Activated naive CD8-positive, alpha-beta T cell treated with anti-CD3 and anti-CD28 coated beads, Interleukin-2, amount 50 U/mL, for 24 hours (primary cell): ENCODE measurements around the gene FBXO42.

Source experiments
- ATAC-seq: fragments of 150-1000 bp; cut with Tn5 transposase; one replicate; pipeline ENCODE4 v1.10.0; 2021
- DNase-seq: peaks from one replicate; pipeline ENCODE4 v3.0.0; 2021
- H3K27ac Mint-ChIP-seq: one replicate; pipeline ENCODE4 v1.8.0; 2021; ENCODE audit warnings: mild to moderate bottlenecking, mixed read lengths
- H3K27me3 Mint-ChIP-seq: one replicate; pipeline ENCODE4 v1.8.0; 2021; ENCODE audit warnings: mixed read lengths
- H3K36me3 Mint-ChIP-seq: one replicate; pipeline ENCODE4 v1.8.0; 2021; ENCODE audit warnings: low read depth, mixed read lengths
- H3K4me1 Mint-ChIP-seq: one replicate; pipeline ENCODE4 v1.8.0; 2021; ENCODE audit warnings: mixed read lengths
- H3K4me3 Mint-ChIP-seq: one replicate; pipeline ENCODE4 v1.8.0; 2021; ENCODE audit warnings: mild to moderate bottlenecking, moderate library complexity, mixed read lengths
- H3K9me3 Mint-ChIP-seq: one replicate; pipeline ENCODE4 v1.8.0; 2021; ENCODE audit warnings: mixed read lengths

The FBXO42 gene

DNA sequence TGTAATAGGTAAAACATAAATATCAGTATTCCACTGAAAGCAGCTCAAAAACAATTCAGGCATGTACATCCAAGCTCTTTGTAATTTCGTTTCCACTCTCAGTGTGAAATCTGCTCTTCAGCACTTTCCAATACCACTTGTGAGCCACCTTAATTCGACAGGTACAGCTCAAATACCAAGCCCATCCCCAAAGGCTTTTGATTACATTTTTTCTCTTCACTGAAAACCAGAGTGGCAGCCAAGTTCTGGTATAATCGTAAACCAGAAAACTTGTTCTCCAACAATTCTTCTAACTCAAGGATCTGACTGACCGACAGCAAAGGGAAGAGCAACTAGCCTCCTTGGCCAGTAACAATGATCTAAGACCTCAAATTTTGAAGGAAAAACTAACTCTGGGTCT is 36.8 kb downstream of the FBXO42 start:
- no peak for ATAC-seq
- Mint-ChIP-seq H3K9me3 (no peaks in the 10 kb centered on the region), H3K27me3 (no peaks in the 10 kb centered on the region), H3K27ac (no peak overlapping the region), H3K4me3 (no peak overlapping the region), H3K36me3 (peaks cover 14% of the 10 kb centered on the region), H3K4me1 (peaks cover 2% of the 10 kb centered on the region)
- DNase-seq, result no peak

DNA sequence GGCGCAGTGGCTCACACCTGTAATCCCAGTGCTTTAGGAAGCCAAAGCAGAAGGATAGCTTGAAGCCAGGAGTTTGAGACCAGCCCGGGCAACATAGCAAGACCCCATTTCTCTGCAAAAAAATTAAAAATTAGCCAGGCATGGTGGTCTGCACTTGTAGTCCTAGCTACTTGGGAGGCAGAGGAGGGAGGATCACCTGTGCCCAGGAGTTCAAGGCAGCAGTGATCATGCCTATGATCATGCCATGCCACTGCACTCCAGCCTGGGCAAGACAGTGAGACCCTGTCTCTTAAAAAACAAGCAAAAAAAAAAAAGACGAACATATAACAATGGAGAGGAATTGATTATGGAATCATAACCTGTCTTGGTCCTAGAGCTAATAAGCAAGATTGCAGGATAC is 45.1 kb downstream of the FBXO42 start:
- no peak overlapping the region for H3K4me3 Mint-ChIP-seq
- no peak for ATAC-seq
- H3K36me3 Mint-ChIP-seq, result peaks cover 31% of the 10 kb centered on the region
- no peaks in the 10 kb centered on the region for H3K9me3 Mint-ChIP-seq
- DNase-seq, result no peak
- no peaks in the 10 kb centered on the region for H3K27me3 Mint-ChIP-seq
- H3K27ac Mint-ChIP-seq, result no peak overlapping the region
- H3K4me1 Mint-ChIP-seq, result no peaks in the 10 kb centered on the region

DNA sequence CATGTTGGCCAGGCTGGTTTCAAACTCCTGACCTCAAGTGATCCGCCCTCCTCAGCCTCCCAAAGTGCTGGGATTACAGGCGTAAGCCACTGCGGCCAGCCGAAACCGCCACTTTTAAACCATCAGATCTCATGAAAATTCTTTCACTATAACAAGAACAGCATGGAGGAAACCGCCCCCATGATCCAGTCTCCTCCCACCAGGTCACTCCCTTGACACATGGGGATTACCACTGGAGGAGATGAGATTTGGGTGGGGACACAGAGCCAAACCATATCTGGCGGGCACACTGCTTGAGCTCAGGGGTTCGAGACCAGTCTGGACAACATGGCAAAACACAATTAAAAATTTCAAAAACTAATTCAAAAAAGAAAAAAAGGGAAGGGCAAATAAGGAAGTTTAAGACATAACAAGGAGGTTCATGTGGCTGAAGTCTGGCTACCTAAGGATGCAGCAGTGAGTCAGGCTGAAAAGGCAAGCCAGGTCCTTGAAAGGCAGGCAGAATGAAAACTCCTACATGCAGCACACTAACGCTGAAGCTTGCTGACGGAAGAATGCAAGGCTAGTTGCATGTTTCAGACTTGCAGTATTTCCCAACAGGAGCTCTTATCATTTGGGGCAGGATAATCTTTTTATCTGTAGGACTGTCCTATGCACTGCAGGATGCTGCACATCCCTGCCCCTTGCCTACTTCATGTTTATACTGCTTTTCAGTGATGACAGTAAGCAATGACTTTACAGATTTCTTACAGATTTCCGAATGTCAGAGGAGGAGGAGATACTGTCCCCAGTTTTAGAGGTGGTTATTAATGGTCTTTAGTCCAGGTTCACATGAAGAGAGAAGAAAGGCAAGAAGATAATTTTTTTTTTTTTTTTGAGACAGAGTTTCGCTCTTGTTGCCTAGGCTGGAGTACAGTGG is 49.3 kb downstream of the FBXO42 start:
- ATAC-seq (no peak), DNase-seq (no peak)
- Mint-ChIP-seq H3K36me3 (peaks cover 28% of the 10 kb centered on the region), H3K27me3 (no peaks in the 10 kb centered on the region), H3K9me3 (no peaks in the 10 kb centered on the region), H3K4me3 (no peak overlapping the region), H3K4me1 (no peaks in the 10 kb centered on the region), H3K27ac (no peak overlapping the region)

DNA sequence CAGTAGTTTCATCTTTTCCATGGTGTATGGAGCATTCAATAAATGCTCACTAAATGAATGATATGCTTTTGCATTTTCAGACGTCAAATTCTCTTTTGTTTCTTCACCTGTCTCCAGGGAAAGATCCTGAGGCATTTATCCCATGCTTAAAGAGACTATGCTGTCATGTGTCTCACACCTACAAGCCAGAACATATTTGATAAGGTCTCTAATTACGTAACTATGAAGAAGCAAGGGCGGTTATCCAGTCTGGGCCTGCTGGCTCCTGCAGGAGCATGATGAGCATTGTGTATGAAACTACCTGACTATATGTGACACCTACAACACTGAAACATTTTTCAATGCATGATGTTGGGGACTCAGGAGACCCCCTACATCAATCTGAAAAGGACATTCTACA is 51.8 kb downstream of the FBXO42 start:
- H3K36me3 Mint-ChIP-seq, result peaks cover 26% of the 10 kb centered on the region

DNA sequence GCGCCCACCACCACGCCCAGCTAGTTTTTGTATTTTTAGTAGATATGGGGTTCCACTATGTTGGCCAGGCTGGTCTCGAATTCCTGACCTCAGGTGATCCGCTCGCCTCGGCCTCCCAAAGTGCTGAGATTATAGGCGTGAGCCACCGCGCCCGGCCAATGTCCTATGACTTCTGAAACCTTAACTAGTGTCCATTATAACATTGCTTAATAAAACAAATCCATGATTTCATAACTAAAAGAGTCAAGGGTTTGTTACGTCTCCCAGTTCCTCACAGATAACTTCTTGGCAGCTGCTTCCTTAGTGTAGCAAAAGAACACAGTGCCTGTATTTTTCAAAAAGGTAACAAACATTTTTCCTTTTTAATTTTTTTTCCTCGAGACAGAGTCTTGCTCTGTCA is 53.6 kb downstream of the FBXO42 start:
- Mint-ChIP-seq H3K27me3 (no peaks in the 10 kb centered on the region), H3K36me3 (peaks cover 24% of the 10 kb centered on the region), H3K4me1 (peaks cover 2% of the 10 kb centered on the region), H3K9me3 (no peaks in the 10 kb centered on the region), H3K27ac (no peak overlapping the region), H3K4me3 (no peak overlapping the region)
- no peak for ATAC-seq
- DNase-seq, result no peak

More for the DNA sequence above, 51.8 kb downstream of the FBXO42 start:
- H3K27me3 Mint-ChIP-seq, result no peaks in the 10 kb centered on the region
- no peak for DNase-seq
- H3K4me1 Mint-ChIP-seq, result peaks cover 2% of the 10 kb centered on the region
- no peaks in the 10 kb centered on the region for H3K9me3 Mint-ChIP-seq
- ATAC-seq, result no peak
- no peak overlapping the region for H3K27ac Mint-ChIP-seq
- no peak overlapping the region for H3K4me3 Mint-ChIP-seq

DNA sequence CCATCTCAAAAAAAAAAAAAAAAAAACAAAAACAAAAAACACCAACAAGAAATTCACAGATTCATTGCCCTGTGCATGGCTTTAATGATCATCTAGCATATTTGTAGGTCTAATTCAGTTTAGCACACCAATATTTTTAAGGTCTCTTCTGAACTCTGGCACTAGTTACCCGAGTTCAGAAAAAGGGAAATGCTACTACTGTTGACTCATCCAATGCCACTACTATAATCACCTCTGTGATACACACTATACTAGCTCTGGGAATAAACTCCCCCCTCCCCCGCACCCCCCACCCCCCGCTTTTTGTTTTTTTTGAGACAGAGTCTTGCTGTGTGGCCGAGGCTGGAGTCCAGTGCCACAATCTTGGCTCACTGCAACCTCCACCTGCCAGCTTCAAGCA is 55.6 kb downstream of the FBXO42 start:
- Mint-ChIP-seq H3K4me3 (no peak overlapping the region), H3K27ac (no peak overlapping the region), H3K36me3 (peaks cover 11% of the 10 kb centered on the region), H3K27me3 (no peaks in the 10 kb centered on the region), H3K9me3 (no peaks in the 10 kb centered on the region), H3K4me1 (peaks cover 2% of the 10 kb centered on the region)
- ATAC-seq (no peak), DNase-seq (no peak)

DNA sequence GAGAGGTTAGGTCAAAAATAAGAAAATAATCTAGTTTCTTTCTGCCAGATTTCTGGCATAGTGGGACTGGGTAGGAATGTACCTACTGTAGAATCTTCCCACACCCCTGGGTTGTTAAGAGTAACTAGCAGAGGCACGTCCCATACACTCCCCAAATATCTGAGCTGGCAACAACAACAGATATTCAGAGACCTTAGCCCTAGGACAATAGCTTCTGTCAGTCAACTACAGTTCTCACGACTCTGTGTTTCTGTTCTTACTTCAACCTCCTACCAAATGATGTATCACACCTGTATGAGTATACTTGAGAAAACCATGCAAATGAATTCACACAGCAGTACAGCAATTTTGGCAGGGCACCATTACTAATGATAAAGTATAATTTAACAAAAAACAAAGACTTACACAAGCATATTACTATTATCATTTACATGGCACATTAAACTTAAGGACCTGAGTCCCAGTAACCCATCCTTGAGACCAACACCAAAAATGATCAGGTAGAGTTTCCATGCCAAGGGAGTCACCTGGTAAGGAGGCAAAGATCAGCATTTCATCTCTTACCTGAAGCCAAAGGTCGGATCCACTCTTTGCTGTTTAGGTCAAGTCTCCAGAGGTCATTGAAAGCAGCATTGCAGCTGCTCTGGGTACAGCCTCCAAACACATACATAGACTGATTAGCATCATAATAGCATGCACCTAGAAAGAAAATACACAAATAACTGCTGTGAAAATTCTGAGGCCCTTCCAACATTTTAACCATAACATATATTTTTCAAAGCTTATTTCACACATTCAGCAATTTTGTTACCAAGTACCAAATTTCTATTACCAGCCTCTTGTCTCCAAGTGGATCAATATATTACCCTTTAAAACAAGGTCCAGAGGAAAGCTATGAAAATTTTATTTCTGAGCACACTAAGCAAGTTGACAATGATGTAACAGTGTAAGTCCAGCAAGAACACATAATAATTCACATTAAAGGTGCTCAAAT is 57.8 kb downstream of the FBXO42 start:
- H3K36me3 Mint-ChIP-seq, result peaks cover 11% of the 10 kb centered on the region
- H3K4me3 Mint-ChIP-seq, result no peak overlapping the region
- H3K27me3 Mint-ChIP-seq, result no peaks in the 10 kb centered on the region
- no peaks in the 10 kb centered on the region for H3K9me3 Mint-ChIP-seq
- peaks cover 2% of the 10 kb centered on the region for H3K4me1 Mint-ChIP-seq
- DNase-seq, result no peak
- no peak overlapping the region for H3K27ac Mint-ChIP-seq
- no peak for ATAC-seq

DNA sequence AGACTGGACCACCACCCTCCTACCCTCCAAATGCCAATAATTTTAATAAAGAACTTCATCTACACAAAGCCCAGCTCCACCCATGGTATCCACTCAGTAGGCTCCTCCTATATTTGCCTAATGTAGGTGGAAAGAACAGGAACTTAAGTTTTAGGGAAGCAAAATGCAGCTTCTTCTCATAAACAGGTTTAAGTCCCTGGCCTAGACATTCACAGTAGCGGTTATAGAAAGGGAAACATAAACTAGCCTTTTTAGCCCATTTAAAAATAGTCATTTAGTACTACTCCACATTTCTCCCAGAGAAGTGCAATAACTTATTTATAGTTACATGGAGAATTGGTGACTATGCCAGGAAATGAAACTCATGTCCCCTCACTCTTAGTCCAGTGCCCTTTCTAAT is 58.7 kb downstream of the FBXO42 start:
- no peak for DNase-seq
- Mint-ChIP-seq H3K27ac (no peak overlapping the region), H3K9me3 (no peaks in the 10 kb centered on the region), H3K4me3 (no peak overlapping the region), H3K27me3 (no peaks in the 10 kb centered on the region), H3K36me3 (peaks cover 9% of the 10 kb centered on the region), H3K4me1 (peaks cover 2% of the 10 kb centered on the region)
- ATAC-seq, result no peak

DNA sequence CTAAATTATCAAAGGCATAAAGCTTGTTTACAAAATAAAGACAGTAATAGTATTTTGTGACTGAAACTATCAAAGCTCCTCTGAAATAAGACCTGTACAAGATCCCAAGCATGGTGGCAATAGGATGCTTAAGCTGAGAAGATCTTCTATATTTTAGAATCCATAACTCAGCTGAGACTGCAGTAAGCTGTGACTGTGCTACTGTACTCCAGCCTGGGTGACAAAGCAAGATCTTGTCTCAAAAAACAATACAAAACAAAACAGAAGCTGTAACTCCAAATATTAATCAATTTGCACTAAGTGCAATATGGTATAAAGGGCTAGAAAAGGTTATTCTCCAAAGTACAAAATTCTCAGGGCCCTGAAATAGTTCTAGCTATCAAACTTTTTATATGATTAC is 59.5 kb downstream of the FBXO42 start:
- DNase-seq (no peak), ATAC-seq (no peak)
- Mint-ChIP-seq H3K36me3 (peaks cover 11% of the 10 kb centered on the region), H3K27ac (no peak overlapping the region), H3K4me3 (no peak overlapping the region), H3K4me1 (peaks cover 2% of the 10 kb centered on the region), H3K27me3 (no peaks in the 10 kb centered on the region), H3K9me3 (no peaks in the 10 kb centered on the region)

DNA sequence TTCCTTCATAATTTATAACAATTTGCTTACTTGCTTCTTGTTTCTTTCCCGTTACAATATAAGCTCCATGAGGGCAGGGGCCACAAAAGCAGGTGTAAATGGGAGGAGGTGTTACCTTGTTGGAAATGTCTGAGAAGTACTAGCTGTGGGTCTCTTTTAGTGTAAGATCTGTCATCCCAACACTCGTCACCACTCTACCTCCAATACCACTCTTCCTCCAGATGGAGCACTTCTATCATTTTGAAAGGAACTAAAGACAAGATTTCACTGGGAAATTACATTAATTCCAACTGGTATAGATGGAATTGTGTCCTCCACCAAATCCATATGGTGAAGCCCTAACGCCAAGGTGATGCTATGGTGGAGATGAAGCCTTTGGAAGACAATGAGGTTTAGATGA is 62.3 kb downstream of the FBXO42 start:
- ATAC-seq, result no peak
- Mint-ChIP-seq H3K9me3 (no peaks in the 10 kb centered on the region), H3K4me3 (no peak overlapping the region), H3K27me3 (no peaks in the 10 kb centered on the region), H3K36me3 (peaks cover 8% of the 10 kb centered on the region), H3K27ac (no peak overlapping the region), H3K4me1 (no peaks in the 10 kb centered on the region)
- DNase-seq, result no peak

DNA sequence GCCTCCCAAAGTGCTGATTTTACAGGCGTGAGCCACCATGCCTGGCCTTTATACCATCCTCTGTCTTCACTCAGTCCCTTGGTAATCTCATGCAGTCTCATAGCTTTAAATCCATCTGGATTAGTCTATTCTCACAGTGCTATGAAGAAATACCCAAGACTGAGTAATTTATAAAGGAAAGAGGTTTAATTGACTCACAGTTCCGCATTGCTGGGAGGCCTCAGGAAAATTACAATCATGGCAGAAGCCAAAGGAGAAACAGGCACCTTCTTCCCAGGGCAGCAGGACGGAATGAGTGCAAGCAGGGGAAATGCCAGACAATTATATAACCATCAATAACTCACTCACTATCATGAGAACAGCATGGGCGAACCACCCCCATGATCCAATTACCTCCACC is 66.2 kb downstream of the FBXO42 start:
- no peak for ATAC-seq
- peaks cover 2% of the 10 kb centered on the region for H3K4me1 Mint-ChIP-seq
- H3K9me3 Mint-ChIP-seq, result no peaks in the 10 kb centered on the region

DNA sequence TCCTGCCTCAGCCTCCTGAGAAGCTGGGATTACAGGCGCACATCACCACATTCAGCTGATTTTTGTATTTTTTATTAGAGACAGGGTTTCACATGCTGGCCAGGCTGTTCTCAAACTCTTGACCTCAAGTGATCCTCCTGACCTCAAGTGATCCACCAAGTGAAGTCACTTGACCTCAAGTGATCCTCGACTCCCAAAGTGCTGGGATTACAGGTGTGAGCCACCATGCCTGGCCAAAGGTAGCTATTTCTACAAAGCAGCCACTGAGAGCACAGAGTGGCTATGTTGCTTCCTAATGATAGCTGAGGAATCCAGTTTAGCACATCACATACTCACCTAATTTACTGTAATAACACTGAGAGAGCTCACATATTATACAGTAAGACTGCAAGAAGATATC is 70.5 kb downstream of the FBXO42 start:
- no peak for DNase-seq
- peaks cover 2% of the 10 kb centered on the region for H3K4me1 Mint-ChIP-seq
- H3K4me3 Mint-ChIP-seq, result no peak overlapping the region
- H3K9me3 Mint-ChIP-seq, result no peaks in the 10 kb centered on the region
- H3K27ac Mint-ChIP-seq, result no peak overlapping the region
- H3K27me3 Mint-ChIP-seq, result no peaks in the 10 kb centered on the region
- peaks cover 5% of the 10 kb centered on the region for H3K36me3 Mint-ChIP-seq
- ATAC-seq, result no peak

More for the DNA sequence above, 66.2 kb downstream of the FBXO42 start:
- H3K4me3 Mint-ChIP-seq, result no peak overlapping the region
- no peak for DNase-seq
- peaks cover 8% of the 10 kb centered on the region for H3K36me3 Mint-ChIP-seq
- H3K27me3 Mint-ChIP-seq, result no peaks in the 10 kb centered on the region
- H3K27ac Mint-ChIP-seq, result no peak overlapping the region

DNA sequence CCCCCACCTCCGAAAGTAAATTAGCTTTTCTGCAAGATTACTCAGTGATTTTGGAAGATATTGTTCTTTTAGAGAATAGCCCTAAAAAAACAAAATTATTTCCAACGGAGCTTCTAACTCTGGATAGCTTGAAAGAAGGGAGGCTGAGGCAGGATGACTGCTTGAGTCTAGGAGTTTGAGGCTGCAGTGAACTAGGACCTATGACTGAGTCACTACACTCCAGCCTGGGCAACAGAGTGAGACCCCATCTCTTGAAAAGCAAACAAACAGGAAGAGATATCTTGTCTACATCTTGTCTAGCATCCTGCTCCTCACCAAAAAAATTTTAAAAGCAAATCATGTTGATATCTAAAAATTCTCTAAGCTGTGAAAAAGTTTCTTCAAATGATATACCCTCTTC is 73.1 kb downstream of the FBXO42 start:
- no peak overlapping the region for H3K27ac Mint-ChIP-seq
- no peaks in the 10 kb centered on the region for H3K27me3 Mint-ChIP-seq
- no peak for ATAC-seq
- no peak for DNase-seq
- H3K4me1 Mint-ChIP-seq, result peaks cover 4% of the 10 kb centered on the region
- H3K9me3 Mint-ChIP-seq, result no peaks in the 10 kb centered on the region
- no peak overlapping the region for H3K4me3 Mint-ChIP-seq
- peaks cover 7% of the 10 kb centered on the region for H3K36me3 Mint-ChIP-seq

DNA sequence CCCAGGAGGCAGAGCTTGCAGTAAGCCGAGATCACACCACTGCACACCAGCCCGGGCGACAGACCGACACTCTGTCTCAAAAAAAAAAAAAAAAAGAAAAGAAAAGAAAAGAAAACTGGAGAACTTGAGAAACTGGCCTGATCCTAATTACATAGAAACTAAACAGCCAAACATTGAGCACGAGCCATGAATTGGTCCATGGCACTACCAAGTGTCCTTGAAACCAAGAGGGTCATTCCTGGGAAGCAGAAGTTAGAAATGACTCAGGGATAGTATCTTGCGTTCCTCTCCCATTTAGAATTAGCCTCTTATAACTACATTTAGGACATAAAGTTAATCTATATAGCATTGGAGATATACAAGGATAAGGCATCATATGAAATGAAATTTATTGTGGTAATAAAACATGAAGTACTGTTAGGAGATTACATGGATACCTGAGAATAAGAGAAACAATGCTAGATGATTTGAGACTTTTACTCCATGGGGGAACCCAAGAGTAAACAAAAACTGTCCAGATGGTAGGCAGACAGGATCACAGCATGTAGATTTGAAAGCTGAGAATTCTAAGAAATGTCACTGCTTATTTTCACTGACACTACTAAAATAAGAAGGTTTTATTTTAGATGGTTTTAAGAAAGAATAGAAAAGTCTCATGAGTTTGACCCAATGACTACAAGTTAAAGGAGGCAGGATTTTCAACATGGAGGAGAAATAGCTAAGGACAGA is 75.8 kb downstream of the FBXO42 start:
- H3K27me3 Mint-ChIP-seq, result no peaks in the 10 kb centered on the region
- ATAC-seq (no peak), DNase-seq (no peak)
- H3K4me1 Mint-ChIP-seq, result peaks cover 5% of the 10 kb centered on the region
- peaks cover 5% of the 10 kb centered on the region for H3K36me3 Mint-ChIP-seq
- H3K27ac Mint-ChIP-seq, result no peak overlapping the region
- H3K4me3 Mint-ChIP-seq, result no peak overlapping the region
- H3K9me3 Mint-ChIP-seq, result no peaks in the 10 kb centered on the region
